Stimulated activated CD8-positive, alpha-beta memory T cell treated with anti-CD3 and anti-CD28 coated beads, Interleukin-4, amount 100 ng/mL, for 48 hours (primary cell): Measurements from ENCODE around the gene CCL27.
"Not testable (repeated sequence)": the region's sequence is repeated elsewhere in the genome, so short reads cannot be mapped to it uniquely, and the experiment has no call there.

Experiments
- DNase-seq: peaks from one replicate; pipeline ENCODE4 v3.0.0-alpha.2; 2020

CCL27 gene

DNA sequence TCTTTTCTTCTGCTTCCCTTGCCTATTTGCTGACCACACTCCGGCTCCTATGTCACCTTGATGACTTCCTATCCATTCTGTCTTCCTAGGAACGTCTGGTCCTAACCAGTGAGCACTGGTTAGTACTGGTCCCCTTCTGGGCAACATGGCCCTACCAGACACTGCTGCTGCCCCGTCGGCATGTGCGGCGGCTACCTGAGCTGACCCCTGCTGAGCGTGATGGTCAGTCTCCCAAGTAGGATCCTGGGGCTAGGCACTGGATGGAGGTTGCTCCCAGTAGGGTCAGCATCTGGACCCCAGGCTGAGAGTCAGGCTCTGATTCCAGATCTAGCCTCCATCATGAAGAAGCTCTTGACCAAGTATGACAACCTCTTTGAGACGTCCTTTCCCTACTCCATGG is 13.8 kb downstream of the CCL27 start:
- no peak for DNase-seq

- peak; percentile 34 for DNase-seq
Observed at GRCh38 chr9:34647651-34648050, 14.8 kb downstream of the CCL27 start.

DNA sequence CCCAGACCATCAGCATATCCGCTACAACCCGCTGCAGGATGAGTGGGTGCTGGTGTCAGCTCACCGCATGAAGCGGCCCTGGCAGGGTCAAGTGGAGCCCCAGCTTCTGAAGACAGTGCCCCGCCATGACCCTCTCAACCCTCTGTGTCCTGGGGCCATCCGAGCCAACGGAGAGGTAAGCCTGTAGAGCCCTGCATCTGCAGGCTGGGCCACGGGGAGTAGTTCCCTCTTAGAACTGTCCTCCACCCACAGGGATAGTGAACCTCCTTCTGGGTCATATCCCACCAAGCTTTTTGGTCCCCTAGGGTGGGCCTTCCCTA is 15.4 kb downstream of the CCL27 start:
- DNase-seq = no peak

DNA sequence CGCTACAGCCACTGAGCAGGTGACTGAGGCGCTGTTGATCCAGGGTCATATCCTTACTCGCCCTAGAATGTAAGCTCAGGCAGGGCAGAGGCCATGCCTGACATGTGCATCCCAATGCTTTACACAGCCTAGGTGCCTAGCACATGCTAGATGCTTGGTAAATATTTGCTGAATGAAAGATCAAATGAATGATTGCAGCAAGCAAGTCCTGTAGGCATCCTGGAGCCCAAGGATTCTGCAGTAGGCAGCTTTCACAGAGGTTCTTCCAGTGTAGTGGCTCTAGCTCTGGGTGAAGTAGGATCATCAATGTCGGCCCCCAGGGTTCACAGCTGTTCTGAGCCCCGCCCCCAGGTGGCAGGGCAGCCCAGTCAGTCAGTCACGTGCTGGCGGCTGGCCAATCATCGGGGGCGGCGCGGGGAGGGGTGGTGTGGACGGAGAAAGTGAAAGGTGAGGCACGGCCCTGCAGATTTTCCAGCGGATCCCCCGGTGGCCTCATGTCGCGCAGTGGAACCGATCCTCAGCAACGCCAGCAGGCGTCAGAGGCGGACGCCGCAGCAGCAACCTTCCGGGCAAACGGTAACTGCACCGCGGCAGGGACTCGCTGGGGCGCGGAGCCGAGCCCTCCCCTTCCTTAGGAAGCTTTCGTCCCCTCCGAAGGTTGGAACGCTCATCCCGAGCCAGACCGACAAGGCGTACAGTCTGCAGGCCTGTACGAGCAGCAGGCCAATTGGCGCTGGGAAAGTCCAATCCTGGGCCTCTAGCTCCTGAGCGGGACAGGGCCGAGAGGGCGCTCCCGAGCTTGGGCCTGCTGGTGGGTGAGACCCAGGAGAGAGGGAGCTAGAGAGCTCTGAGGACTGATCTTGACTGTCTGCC is 16.0 kb downstream of the CCL27 start, which contains the start of gene GALT:
Gene GALT (plus strand): TSS at position 465 of the 873 bp plus-strand sequence. CDS start 30 bp downstream, at position 495.
- DNase-seq = peak; percentile 99

GRCh38 chr9:34644766-34645314 is 17.6 kb downstream of the CCL27 start:
- DNase-seq = no peak

DNA sequence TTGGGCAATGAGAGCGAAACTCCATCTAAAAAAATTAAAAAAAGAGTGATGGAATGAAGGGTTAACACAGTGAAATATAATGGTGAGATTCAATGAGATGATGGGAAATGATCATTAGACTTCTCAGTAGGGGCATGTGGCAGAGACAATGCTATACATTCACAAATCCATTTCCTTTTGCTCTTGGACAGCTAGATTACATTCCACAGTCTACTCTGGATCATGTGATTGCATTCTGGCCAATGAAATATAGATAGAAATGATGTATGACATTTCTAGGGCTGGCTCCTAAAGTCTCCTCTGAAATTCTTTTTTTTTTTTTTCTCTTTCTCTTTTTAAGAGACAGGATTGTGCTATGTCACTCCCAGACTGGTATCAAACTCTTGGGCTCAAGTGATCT is 19.8 kb downstream of the CCL27 start:
- no peak for DNase-seq

GRCh38 chr9:34639322-34639721 is 23.1 kb downstream of the CCL27 start:
- DNase-seq = not testable (repeated sequence)

GRCh38 chr9:34638138-34638445 is 24.4 kb downstream of the CCL27 start:
- no peak for DNase-seq

DNA sequence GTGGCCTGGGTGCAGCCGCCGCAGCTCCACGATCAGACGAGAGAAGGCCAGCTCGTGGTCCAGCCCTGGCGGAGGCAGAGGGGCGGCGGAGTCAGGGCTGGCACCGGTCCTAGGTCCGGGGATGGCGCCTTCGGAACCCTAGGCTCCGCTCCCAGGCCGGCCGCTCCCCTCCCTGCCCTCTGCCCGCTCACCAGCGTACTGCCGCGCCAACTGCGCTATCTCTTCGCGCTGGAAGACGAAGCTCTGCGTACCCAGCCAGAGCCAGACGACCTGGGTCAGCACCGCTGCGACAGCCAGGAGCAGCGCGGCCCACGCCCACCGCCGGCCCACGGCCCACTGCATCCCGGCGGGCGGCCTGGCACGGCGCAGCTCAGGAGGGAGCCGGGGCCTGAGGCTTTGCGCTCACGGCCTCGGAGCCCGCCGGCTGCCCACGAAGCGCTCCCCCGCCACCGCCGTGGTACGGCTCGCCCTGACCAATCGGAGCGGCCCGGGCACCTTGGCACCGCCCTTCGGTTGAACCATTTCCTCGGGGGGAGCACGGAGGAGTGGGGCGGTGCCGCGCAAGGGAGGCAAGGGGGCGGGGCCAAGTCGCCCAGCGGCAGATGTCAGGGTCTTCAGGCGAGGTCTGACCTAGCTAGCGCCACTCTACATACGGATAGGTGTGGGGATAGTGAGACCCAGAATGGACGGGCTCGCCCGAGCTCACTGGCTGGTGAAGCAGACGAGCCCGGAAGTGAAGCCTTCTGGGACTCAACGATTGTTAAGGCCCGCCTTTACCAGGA is 24.9 kb downstream of the CCL27 start, which contains the start of gene SIGMAR1:
Gene SIGMAR1 (minus strand): TSS at position 432 of the 782 bp plus-strand sequence. CDS start 90 bp downstream, at position 342.
- peak; percentile 96 for DNase-seq

GRCh38 chr9:34636791-34637355 is 25.6 kb downstream of the CCL27 start:
- peak; percentile 48 for DNase-seq

DNA sequence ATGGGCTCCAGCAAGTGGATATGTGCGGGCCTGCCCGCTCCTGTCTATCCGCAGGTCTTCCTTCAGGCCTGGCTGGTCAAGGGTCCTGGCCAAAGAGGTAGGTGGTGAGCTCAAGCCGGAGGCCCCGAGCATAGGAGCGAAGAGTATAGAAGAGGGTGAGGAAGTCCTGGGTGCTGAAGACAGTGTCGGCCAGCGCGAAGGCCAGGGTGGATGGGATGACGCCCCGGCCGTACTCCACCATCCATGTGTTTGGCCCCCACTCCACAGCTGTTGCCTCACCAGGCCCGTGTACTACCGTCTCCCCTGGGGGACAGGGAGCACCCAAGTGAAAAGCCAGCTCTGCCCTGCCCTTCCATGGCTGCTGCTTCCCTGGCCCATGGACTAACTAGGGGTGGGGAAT is 26.9 kb downstream of the CCL27 start:
- no peak for DNase-seq

DNA sequence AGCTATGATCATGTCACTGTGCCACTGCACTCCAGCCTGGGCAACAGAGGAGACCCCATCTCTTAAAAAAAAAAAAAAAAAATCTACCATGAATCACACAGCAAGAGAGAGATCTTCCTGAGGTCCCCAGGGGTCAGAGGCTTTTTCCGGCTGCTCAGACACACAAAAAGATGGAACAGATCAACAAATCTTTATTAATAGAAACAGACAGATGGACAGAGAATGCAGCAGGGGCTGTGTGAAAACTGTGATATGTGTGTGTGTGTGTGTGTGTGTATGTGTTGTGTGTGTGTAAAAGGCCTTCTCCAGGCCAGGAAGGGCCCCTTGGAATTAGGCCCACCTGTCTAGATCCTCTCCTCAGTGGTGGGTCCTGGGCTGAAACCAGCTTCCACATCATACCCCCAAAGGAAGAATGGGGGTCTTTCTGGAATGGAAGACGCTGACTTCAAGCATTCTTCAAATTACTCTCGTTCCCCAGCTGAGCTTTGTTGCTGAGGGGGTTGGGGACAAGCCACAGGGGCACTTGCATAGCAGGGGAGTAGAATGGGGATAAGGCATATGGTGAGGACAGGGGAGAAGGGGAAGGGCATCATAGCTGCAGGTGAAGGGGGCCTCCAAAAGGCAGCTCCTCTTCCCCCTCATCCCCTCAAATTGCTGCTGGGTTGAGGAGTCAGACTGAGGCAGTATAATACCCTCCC is 27.8 kb downstream of the CCL27 start:
- no peak for DNase-seq

DNA sequence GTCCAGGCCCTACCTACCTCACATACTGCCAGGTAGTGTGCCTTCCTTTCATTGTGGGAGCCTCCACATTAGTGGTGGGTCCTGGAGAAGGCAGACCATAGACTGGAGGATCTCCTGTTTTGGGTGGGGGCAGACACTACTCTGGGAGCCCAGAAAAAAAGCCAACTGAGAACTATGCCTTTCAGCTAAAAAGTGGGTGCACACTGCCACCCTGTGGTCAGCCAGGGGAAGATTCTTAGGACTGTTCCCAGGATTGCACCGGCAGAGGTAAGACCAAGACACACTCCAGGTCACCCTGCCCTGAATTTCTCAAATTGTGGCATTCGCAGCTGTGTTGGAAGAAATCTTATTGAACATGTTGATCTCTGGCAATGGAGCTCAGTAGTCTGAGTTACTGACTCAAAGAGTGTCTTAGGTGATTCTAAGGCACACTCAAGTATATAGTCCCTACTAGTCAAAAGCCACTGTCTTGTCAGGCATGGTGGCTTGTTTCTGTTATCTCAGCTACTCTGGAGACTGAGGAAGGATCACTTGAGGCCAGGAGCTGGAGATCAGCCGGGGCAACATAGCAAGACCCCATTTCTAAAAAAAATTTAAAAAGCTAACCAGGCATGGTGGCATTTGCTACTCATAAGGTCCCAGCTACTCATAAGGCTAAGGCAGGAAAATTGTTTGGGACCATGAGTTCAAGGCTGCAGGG is 28.5 kb downstream of the CCL27 start:
- DNase-seq = peak; percentile 83

- DNase-seq = no peak
Observed at GRCh38 chr9:34633166-34633565, 29.3 kb downstream of the CCL27 start.

DNA sequence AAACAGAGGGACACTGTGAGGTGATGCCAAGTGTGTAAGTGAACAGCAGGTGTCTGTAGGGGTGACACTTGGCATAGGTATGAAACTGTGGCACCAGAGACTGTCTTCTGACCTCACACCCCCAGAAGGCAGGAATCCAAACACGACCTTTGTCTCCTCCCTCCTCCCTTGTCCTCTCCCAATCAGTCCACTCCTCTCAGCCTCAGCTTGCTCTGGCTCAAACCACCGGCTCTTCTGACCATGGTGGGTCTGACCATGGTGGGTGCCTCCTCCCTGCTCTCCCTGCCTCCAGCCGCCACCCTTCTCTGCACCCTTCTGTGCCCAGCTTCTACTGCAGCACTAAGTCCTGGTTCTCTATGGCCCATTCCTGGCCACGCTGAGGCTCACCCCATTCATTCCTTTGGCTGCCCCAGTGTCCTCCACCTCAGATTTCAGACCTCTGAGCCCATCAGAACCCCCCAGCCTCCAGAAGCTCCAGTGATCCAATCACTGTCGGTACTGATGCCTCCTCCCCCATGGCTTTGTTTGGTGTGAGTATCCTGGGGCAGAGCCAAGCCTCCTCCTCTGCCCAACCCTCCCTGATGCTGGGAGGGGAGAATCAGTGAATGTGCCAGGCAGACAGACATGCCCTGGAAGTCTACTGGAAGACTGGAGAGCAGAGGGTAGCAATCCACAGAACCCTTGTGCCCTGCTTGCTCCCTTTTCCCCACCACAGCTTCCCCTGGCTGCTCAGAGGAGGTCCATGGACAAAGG is 31.9 kb downstream of the CCL27 start:
- no peak for DNase-seq

DNA sequence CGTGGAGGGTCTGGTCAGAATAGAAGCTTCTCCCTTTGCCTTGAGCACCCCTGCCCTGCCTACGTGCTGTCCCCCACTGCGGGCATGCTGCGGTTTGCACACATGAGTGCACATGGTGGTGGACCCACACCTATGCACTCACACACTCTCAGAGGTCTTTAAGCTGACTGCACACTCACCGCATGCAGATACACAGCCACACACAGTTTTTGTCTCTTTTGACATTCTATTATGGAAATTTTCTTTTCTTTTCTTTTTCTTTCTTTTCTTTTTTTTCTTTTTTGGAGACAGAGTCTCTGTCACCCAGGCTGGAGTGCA is 33.0 kb downstream of the CCL27 start:
- no peak for DNase-seq

DNA sequence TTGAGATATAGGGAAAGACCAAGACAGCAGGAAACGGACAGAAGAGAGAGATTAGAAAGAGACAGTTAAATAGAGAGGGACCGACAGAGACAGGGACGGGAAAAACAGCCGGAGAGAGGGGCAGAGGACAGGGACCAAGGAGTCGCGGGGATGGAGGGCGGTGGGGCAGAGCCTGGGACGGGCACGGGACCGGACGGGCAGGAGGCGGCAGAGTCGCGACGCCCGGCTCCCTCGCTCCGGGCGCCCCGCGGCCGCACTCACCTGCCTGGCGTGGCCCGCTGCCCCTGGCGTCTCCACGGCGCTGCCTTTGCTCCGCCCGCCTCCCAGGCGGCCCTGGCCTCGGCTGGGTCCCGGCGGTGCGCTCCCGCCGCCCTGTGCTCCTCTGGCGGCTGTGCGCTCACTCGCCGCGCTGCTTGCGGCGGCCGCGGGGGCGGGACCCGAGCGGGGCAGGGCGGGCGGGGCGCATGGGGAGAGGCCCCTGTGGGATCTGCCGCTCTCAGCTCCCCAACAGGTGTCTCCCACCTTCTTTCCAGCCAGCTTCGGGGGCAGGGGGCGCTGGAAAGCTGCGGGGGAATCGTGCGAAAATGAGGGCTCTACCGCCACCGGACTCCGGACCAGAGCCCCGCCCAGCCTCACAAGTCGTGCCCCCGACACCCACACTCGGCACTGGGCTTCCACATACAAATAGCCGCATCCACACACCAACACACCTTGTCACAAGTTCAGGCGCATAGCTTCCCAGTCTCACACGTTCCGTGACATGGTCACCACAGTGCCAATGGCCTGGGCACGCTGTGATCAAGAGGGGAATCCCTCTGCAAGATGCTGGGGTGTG is 33.6 kb downstream of the CCL27 start, which contains the start of gene ARID3C:
Gene ARID3C (minus strand): TSS at position 411 of the 835 bp plus-strand sequence. CDS start 1,052 bp downstream, outside the sequence.
- DNase-seq = peak; percentile 55

DNA sequence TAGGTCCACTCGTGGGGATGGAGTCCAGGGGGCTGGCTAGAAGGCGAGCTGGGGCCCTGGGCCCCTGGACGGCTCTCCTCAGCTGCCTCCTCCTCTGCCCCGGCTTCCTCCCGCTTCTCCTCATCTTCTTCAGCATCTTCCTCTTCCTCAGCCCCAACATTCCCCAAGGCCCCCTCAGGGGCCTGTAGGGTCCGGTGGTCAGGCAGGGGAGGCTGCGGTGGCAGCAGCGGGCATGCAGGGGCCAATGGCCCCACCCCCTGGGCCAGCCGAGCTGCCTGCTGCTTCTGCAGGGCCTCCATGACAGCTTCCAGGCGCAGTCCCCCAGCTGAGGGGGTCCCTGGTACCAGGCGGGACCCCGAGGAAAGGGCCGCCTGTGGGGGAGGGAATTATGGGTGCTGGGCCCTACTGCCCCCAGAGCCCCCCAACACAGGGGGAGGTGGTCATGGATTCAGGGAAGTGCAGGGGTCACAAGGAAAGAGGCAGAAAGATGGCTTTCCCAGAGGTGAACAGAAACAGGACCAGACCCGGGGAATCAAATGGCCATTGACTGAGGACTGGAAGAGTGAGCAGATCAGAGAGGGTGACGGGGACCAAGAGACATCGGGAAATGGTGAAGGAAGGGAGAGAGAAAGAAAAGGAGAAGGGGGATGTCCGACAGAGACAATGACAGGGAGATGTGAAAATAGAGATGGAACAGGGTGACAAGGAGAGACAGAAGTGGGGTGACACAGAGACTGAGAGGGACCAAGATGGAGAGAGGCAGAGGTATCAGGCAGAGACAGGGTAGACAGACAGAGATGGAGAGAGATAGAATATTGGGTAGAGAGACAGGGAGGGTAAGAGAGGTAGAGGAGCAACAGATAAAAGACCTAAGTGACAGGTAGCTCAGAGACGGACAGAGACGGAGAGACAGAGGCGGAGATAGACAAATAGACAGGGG is 34.5 kb downstream of the CCL27 start:
- DNase-seq = no peak

DNA sequence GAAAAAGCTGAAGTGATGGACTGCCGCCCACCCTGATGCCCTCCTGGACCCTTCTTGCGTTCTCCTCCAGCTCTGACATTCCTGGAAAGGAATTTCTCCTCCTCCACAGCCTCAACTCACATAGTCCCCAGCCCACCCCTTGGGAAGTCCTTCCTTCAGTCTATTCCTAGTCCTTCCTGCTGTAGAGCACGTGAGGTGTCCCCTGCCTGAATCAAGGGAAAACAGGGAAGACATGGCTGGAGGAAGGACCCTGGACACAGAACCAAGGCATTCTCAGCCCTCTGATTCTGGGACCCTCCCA is 37.3 kb downstream of the CCL27 start:
- no peak for DNase-seq
